ENCODE results near the gene PPM1L. TPM values are rescaled to one million over a fixed set of nuclear protein-coding genes. Genes with fewer than 3 reads are reported as not detected.

Gene PPM1L
- total RNA-seq, 1 experiment from 2014 or later = 13.2 TPM

GRCh38 chr3:160856450-160856849 lies 100.4 kb downstream of the PPM1L start:
- TF ChIP-seq SP1 (IDR thresholded peaks at IDR 0.05; ENCODE audit: low read depth) (no peak), EZH2 (IDR thresholded peaks at IDR 0.05) (no peak), SRF (IDR thresholded peaks at IDR 0.05; ENCODE audit: low read depth) (no peak), SIN3A (IDR thresholded peaks at IDR 0.05; ENCODE audit: low read depth) (no peak), ZNF274 (IDR thresholded peaks at IDR 0.05; ENCODE audit: low read depth, low read length) (no peak), ATF3 (IDR thresholded peaks at IDR 0.05) (no peak)
- TF ChIP-seq, protein P1, sequence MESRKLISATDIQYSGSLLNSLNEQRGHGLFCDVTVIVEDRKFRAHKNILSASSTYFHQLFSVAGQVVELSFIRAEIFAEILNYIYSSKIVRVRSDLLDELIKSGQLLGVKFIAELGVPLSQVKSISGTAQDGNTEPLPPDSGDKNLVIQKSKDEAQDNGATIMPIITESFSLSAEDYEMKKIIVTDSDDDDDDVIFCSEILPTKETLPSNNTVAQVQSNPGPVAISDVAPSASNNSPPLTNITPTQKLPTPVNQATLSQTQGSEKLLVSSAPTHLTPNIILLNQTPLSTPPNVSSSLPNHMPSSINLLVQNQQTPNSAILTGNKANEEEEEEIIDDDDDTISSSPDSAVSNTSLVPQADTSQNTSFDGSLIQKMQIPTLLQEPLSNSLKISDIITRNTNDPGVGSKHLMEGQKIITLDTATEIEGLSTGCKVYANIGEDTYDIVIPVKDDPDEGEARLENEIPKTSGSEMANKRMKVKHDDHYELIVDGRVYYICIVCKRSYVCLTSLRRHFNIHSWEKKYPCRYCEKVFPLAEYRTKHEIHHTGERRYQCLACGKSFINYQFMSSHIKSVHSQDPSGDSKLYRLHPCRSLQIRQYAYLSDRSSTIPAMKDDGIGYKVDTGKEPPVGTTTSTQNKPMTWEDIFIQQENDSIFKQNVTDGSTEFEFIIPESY (IDR thresholded peaks at IDR 0.05; ENCODE audit: extremely low read depth, insufficient replicate concordance, low read length) = no peak
- CTCF ChIA-PET = no interaction called here
- no peaks in the 10 kb centered on the region; the same call in 1 of the 2 replicates for H4K20me1 ChIP-seq (ENCODE audit: insufficient read depth)
- RAD21 ChIA-PET (ENCODE audit: low non-redundant PET in 1 of 2, low total read pairs in 2 of 2, uncharacterized antibody in 2 of 2, unreplicated experiment in 2 of 2) = no interaction called here
- BruUV-seq (replicated peaks) = no TSS peak
- H3K9ac ChIP-seq (ENCODE audit: low read length) = no peak overlapping the region
- intact Hi-C loops (cut with micrococcal nuclease) = no loop called here
- H3K4me3 ChIP-seq (replicated peaks in 1 of 2; ENCODE audit: low read depth in 1 of 2, low read length in 2 of 2) = no peak overlapping the region
- no peaks in the 10 kb centered on the region for H3K36me3 ChIP-seq (ENCODE audit: control insufficient read depth in 1 of 2, insufficient read depth in 2 of 2, low read length in 2 of 2)
- H2AFZ ChIP-seq (ENCODE audit: low read depth, low read length, poor library complexity, severe bottlenecking) = no peak overlapping the region
- no peaks in the 10 kb centered on the region for H3K9me2 ChIP-seq (ENCODE audit: insufficient read depth)
- no peaks in the 10 kb centered on the region for H3K79me2 ChIP-seq (ENCODE audit: insufficient read depth, low read length)
- H3K4me1 ChIP-seq (ENCODE audit: control insufficient read depth in 1 of 2, insufficient read depth in 2 of 2, low read length in 2 of 2) = no peaks in the 10 kb centered on the region
- H3K27me3 ChIP-seq (ENCODE audit: insufficient read depth, low read length) = no peaks in the 10 kb centered on the region
- POLR2A ChIA-PET = no interaction called here
- DNase-seq (ENCODE audit: low read depth, low spot score) = no peak
- H3K4me2 ChIP-seq (ENCODE audit: low read length) = no peak overlapping the region
- H3K27ac ChIP-seq (ENCODE audit: low read depth, low read length) = no peak overlapping the region
- no peaks in the 10 kb centered on the region for H3K9me3 ChIP-seq (ENCODE audit: control insufficient read depth in 1 of 2, insufficient read depth in 1 of 2, low read depth in 1 of 2, low read length in 2 of 2)
- ATAC-seq = no peak

- CTCF ChIA-PET = no interaction called here
- ATAC-seq (no peak), DNase-seq (ENCODE audit: low read depth, low spot score) (no peak)
- RAD21 ChIA-PET (ENCODE audit: low non-redundant PET in 1 of 2, low total read pairs in 2 of 2, uncharacterized antibody in 2 of 2, unreplicated experiment in 2 of 2) = no interaction called here
- no peak overlapping the region for H2AFZ ChIP-seq (ENCODE audit: low read depth, low read length, poor library complexity, severe bottlenecking)
- H3K36me3 ChIP-seq (ENCODE audit: control insufficient read depth in 1 of 2, insufficient read depth in 2 of 2, low read length in 2 of 2) = no peaks in the 10 kb centered on the region
- no TSS peak for BruUV-seq (replicated peaks)
- H4K20me1 ChIP-seq (ENCODE audit: insufficient read depth) = no peaks in the 10 kb centered on the region; the same call in 1 of the 2 replicates
- H3K9me2 ChIP-seq (ENCODE audit: insufficient read depth) = no peaks in the 10 kb centered on the region
- H3K4me2 ChIP-seq (ENCODE audit: low read length) = no peak overlapping the region
- intact Hi-C loops (cut with micrococcal nuclease) = no loop called here
- no peaks in the 10 kb centered on the region for H3K4me1 ChIP-seq (ENCODE audit: control insufficient read depth in 1 of 2, insufficient read depth in 2 of 2, low read length in 2 of 2)
- no peaks in the 10 kb centered on the region for H3K9me3 ChIP-seq (ENCODE audit: control insufficient read depth in 1 of 2, insufficient read depth in 1 of 2, low read depth in 1 of 2, low read length in 2 of 2)
- H3K27me3 ChIP-seq (ENCODE audit: insufficient read depth, low read length) = no peaks in the 10 kb centered on the region
- no peaks in the 10 kb centered on the region for H3K79me2 ChIP-seq (ENCODE audit: insufficient read depth, low read length)
- H3K9ac ChIP-seq (ENCODE audit: low read length) = no peak overlapping the region
- H3K4me3 ChIP-seq (replicated peaks in 1 of 2; ENCODE audit: low read depth in 1 of 2, low read length in 2 of 2) = no peak overlapping the region
- POLR2A ChIA-PET = no interaction called here
- H3K27ac ChIP-seq (ENCODE audit: low read depth, low read length) = no peak overlapping the region
- TF ChIP-seq FOSL1 (IDR thresholded peaks at IDR 0.05; ENCODE audit: low read depth) = no peak
- TF ChIP-seq ATF3 (IDR thresholded peaks at IDR 0.05) = no peak
- no peak for TF ChIP-seq SRF (IDR thresholded peaks at IDR 0.05; ENCODE audit: low read depth)
- TF ChIP-seq, protein P2, sequence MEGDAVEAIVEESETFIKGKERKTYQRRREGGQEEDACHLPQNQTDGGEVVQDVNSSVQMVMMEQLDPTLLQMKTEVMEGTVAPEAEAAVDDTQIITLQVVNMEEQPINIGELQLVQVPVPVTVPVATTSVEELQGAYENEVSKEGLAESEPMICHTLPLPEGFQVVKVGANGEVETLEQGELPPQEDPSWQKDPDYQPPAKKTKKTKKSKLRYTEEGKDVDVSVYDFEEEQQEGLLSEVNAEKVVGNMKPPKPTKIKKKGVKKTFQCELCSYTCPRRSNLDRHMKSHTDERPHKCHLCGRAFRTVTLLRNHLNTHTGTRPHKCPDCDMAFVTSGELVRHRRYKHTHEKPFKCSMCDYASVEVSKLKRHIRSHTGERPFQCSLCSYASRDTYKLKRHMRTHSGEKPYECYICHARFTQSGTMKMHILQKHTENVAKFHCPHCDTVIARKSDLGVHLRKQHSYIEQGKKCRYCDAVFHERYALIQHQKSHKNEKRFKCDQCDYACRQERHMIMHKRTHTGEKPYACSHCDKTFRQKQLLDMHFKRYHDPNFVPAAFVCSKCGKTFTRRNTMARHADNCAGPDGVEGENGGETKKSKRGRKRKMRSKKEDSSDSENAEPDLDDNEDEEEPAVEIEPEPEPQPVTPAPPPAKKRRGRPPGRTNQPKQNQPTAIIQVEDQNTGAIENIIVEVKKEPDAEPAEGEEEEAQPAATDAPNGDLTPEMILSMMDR (IDR thresholded peaks at IDR 0.05 in 2 of 3, conservative IDR thresholded peaks at IDR 0.05 in 1 of 3; ENCODE audit: borderline replicate concordance in 1 of 3, insufficient read depth in 1 of 3, low read depth in 2 of 3, low read length in 2 of 3) = no peak
- no peak for TF ChIP-seq CEBPB (IDR thresholded peaks at IDR 0.05; ENCODE audit: low read depth)
- no peak for TF ChIP-seq ZNF274 (IDR thresholded peaks at IDR 0.05; ENCODE audit: low read depth, low read length)
- TF ChIP-seq EZH2phosphoT487 (IDR thresholded peaks at IDR 0.05; ENCODE audit: borderline replicate concordance) = no peak
- TF ChIP-seq YY1 (IDR thresholded peaks at IDR 0.05; ENCODE audit: extremely low read depth, insufficient replicate concordance, low read depth, low read length) = no peak
- TF ChIP-seq JUND (IDR thresholded peaks at IDR 0.05) = no peak
- TF ChIP-seq RAD21 (IDR thresholded peaks at IDR 0.05; ENCODE audit: low read depth) = no peak
- no peak for TF ChIP-seq ELF1 (IDR thresholded peaks at IDR 0.05; ENCODE audit: borderline replicate concordance, low read depth)
- TF ChIP-seq POLR2A (IDR thresholded peaks at IDR 0.05; ENCODE audit: borderline replicate concordance, extremely low read depth, insufficient read depth, insufficient read length) = no peak
- no peak for TF ChIP-seq POLR2AphosphoS5 (IDR thresholded peaks at IDR 0.05; ENCODE audit: low read depth, low read length)
These were observed 101.6 kb downstream of the PPM1L start for GRCh38 chr3:160857476-160858119.

Data from HCT116 (cell line).